ENCODE data around the gene AGBL1. TPM values are rescaled to one million over a fixed set of nuclear protein-coding genes. Genes with fewer than 3 reads are reported as not detected.

AGBL1 gene
- total RNA-seq, 1 donor from 2014 or later = not detected

GRCh38 chr15:86706813-86707212, 627.1 kb downstream of the AGBL1 start:
- Histone ChIP-seq H3K27ac (ENCODE audit: low read depth, low read length) (no peak overlapping the region), H2AFZ (ENCODE audit: low read depth, low read length) (no peak overlapping the region), H3K36me3 (ENCODE audit: insufficient read depth, low read length) (no peaks in the 10 kb centered on the region), H3K79me2 (ENCODE audit: insufficient read depth, low read length) (no peaks in the 10 kb centered on the region), H3K4me3 (ENCODE audit: insufficient read depth, low read depth, low read length) (no peak overlapping the region), H3K9ac (ENCODE audit: low read length) (no peak overlapping the region), H4K20me1 (ENCODE audit: insufficient read depth, low read length) (no peaks in the 10 kb centered on the region), H3K4me2 (ENCODE audit: low read length) (no peak overlapping the region), H3K27me3 (ENCODE audit: insufficient read depth, low read length) (no peaks in the 10 kb centered on the region), H3K9me3 (ENCODE audit: insufficient read depth, low read depth, low read length) (no peaks in the 10 kb centered on the region), H3K4me1 (ENCODE audit: insufficient read depth, low read length) (no peaks in the 10 kb centered on the region)
- no peak overlapping the region for H3K4me3 Mint-ChIP-seq (ENCODE audit: unreplicated experiment)
- H3K27ac Mint-ChIP-seq (ENCODE audit: unreplicated experiment) = no peak overlapping the region
- no peaks in the 10 kb centered on the region for H3K36me3 Mint-ChIP-seq (ENCODE audit: low read depth, unreplicated experiment)
- FAIRE-seq (no peak), DNase-seq (ENCODE audit: low read depth) (no peak)
- no peak for TF ChIP-seq EZH2 (IDR thresholded peaks at IDR 0.05; ENCODE audit: insufficient read depth, low read length)
- TF ChIP-seq CTCF (IDR thresholded peaks at IDR 0.05; ENCODE audit: insufficient read depth, low read depth, low read length) = no peak
- H3K27me3 Mint-ChIP-seq (ENCODE audit: low read depth, unreplicated experiment) = peaks cover 1% of the 10 kb centered on the region
- H3K9me3 Mint-ChIP-seq (ENCODE audit: unreplicated experiment) = peaks cover 2% of the 10 kb centered on the region
- H3K4me1 Mint-ChIP-seq (ENCODE audit: low read depth, unreplicated experiment) = no peaks in the 10 kb centered on the region

- Mint-ChIP-seq H3K4me3 (ENCODE audit: unreplicated experiment) (no peak overlapping the region), H3K9me3 (ENCODE audit: unreplicated experiment) (no peaks in the 10 kb centered on the region), H3K27me3 (ENCODE audit: low read depth, unreplicated experiment) (no peaks in the 10 kb centered on the region), H3K4me1 (ENCODE audit: low read depth, unreplicated experiment) (no peaks in the 10 kb centered on the region), H3K36me3 (ENCODE audit: low read depth, unreplicated experiment) (no peaks in the 10 kb centered on the region), H3K27ac (ENCODE audit: unreplicated experiment) (no peak overlapping the region)
- no peaks in the 10 kb centered on the region for H3K27me3 ChIP-seq (ENCODE audit: insufficient read depth, low read length)
- H3K9ac ChIP-seq (ENCODE audit: low read length) = no peak overlapping the region
- no peak overlapping the region for H2AFZ ChIP-seq (ENCODE audit: low read depth, low read length)
- no peaks in the 10 kb centered on the region for H3K36me3 ChIP-seq (ENCODE audit: insufficient read depth, low read length)
- FAIRE-seq (no peak), DNase-seq (ENCODE audit: low read depth) (no peak)
- TF ChIP-seq EZH2 (IDR thresholded peaks at IDR 0.05; ENCODE audit: insufficient read depth, low read length) (no peak), CTCF (IDR thresholded peaks at IDR 0.05; ENCODE audit: insufficient read depth, low read depth, low read length) (no peak)
- no peaks in the 10 kb centered on the region for H4K20me1 ChIP-seq (ENCODE audit: insufficient read depth, low read length)
- no peak overlapping the region for H3K4me2 ChIP-seq (ENCODE audit: low read length)
- H3K27ac ChIP-seq (ENCODE audit: low read depth, low read length) = no peak overlapping the region
- no peak overlapping the region for H3K4me3 ChIP-seq (ENCODE audit: insufficient read depth, low read depth, low read length)
- H3K79me2 ChIP-seq (ENCODE audit: insufficient read depth, low read length) = no peaks in the 10 kb centered on the region
- H3K9me3 ChIP-seq (ENCODE audit: insufficient read depth, low read depth, low read length) = no peaks in the 10 kb centered on the region
- no peaks in the 10 kb centered on the region for H3K4me1 ChIP-seq (ENCODE audit: insufficient read depth, low read length)
Measured at GRCh38 chr15:86711476-86711875, 631.8 kb downstream of the AGBL1 start.

- no peaks in the 10 kb centered on the region for H3K36me3 ChIP-seq (ENCODE audit: insufficient read depth, low read length)
- H4K20me1 ChIP-seq (ENCODE audit: insufficient read depth, low read length) = no peaks in the 10 kb centered on the region
- no peaks in the 10 kb centered on the region for H3K79me2 ChIP-seq (ENCODE audit: insufficient read depth, low read length)
- no peak overlapping the region for H3K27ac ChIP-seq (ENCODE audit: low read depth, low read length)
- no peaks in the 10 kb centered on the region for H3K4me1 Mint-ChIP-seq (ENCODE audit: low read depth, unreplicated experiment)
- no peak overlapping the region for H2AFZ ChIP-seq (ENCODE audit: low read depth, low read length)
- FAIRE-seq (no peak), DNase-seq (ENCODE audit: low read depth) (no peak)
- TF ChIP-seq CTCF (IDR thresholded peaks at IDR 0.05; ENCODE audit: insufficient read depth, low read depth, low read length) = no peak
- no peaks in the 10 kb centered on the region for H3K36me3 Mint-ChIP-seq (ENCODE audit: low read depth, unreplicated experiment)
- H3K4me2 ChIP-seq (ENCODE audit: low read length) = no peak overlapping the region
- H3K27ac Mint-ChIP-seq (ENCODE audit: unreplicated experiment) = no peak overlapping the region
- H3K4me3 ChIP-seq (ENCODE audit: insufficient read depth, low read depth, low read length) = no peak overlapping the region
- no peak overlapping the region for H3K4me3 Mint-ChIP-seq (ENCODE audit: unreplicated experiment)
- H3K9ac ChIP-seq (ENCODE audit: low read length) = no peak overlapping the region
- H3K9me3 ChIP-seq (ENCODE audit: insufficient read depth, low read depth, low read length) = no peaks in the 10 kb centered on the region
- no peaks in the 10 kb centered on the region for H3K4me1 ChIP-seq (ENCODE audit: insufficient read depth, low read length)
- H3K27me3 Mint-ChIP-seq (ENCODE audit: low read depth, unreplicated experiment) = no peaks in the 10 kb centered on the region
- H3K27me3 ChIP-seq (ENCODE audit: insufficient read depth, low read length) = no peaks in the 10 kb centered on the region
- H3K9me3 Mint-ChIP-seq (ENCODE audit: unreplicated experiment) = no peaks in the 10 kb centered on the region
Measured at GRCh38 chr15:86714241-86714640, 634.6 kb downstream of the AGBL1 start.
